HG03097 (cell line): ENCODE measurements around the gene SERPINA10.

Experiments
- ATAC-seq: cut with Tn5 transposase; IDR thresholded peaks from one replicate; pipeline ENCODE4 v1.9.1; 2021; ENCODE audit not compliant: unreplicated experiment, low FRiP score

The SERPINA10 gene, protein sequence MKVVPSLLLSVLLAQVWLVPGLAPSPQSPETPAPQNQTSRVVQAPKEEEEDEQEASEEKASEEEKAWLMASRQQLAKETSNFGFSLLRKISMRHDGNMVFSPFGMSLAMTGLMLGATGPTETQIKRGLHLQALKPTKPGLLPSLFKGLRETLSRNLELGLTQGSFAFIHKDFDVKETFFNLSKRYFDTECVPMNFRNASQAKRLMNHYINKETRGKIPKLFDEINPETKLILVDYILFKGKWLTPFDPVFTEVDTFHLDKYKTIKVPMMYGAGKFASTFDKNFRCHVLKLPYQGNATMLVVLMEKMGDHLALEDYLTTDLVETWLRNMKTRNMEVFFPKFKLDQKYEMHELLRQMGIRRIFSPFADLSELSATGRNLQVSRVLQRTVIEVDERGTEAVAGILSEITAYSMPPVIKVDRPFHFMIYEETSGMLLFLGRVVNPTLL

GRCh38 chr14:94292872-94293577, at the start of gene SERPINA10:
Gene SERPINA10, minus strand, starts transcription at chr14:94293268. Its CDS starts 2,675 bp downstream, at chr14:94290593.
- no peak for ATAC-seq

- no peak for ATAC-seq
Measured at GRCh38 chr14:94342334-94342934, 49.4 kb upstream of the SERPINA10 start.

- no peak for ATAC-seq
Measured at GRCh38 chr14:94341656-94342333, 48.7 kb upstream of the SERPINA10 start.

DNA sequence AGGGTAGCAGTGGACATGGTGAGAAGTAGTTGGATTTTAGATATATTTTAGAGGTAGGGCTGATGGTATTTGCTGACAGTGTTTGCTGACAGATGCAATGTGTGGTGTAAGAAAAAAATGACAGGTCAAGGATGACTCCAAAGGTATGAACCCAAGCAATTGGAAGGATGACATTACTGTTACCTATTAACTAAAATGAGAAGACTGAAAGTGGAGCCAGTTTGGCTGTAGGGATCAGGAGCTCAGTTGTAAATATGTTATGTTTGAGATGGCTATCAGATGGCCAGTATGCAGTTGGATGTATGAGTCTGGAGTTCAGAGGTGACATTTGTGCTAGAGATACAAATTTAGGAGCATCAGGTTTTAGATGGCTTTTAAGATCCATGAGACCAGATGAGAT, 47.5 kb upstream of the SERPINA10 start:
- ATAC-seq: no peak

GRCh38 chr14:94338023-94338422, 45.0 kb upstream of the SERPINA10 start:
- no peak for ATAC-seq

GRCh38 chr14:94337274-94337673, 44.2 kb upstream of the SERPINA10 start:
- no peak for ATAC-seq

DNA sequence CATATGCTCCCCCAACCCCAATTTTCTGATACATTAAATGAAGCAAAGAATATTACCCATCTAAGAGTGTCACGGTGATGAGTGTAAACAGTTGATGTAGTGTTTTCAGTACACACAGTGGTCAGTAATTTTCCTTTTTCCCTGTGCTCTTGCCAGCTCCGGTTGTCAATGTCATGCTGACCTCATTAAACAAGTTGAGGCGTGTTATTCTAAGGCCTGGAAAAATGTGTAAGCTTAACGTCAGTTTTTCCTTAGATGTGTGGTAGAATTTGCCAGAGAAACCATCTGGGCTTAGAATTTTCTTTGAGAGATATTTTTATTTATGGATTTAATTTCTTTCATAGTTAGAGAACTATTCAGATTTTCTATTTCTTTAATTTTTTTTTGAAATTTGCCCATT, 41.8 kb upstream of the SERPINA10 start:
- no peak for ATAC-seq

DNA sequence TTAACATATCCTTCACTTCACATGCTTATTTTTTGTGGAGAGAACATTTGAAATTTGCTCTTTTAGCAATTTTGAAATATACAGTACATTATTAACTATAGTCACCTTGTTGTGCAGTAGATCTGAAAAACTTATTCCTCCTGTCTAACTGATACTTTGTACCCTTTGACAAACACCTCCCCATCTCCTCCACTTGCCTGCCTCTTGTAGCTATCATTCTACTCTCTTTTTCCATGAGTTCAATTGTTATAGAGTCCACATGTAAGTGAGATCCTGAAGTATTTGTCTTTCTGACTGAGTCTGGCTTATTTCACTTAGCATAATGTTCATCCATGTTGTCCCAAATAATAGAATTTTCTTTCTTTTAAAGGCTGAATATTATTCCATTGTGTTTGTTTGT, 39.5 kb upstream of the SERPINA10 start:
- ATAC-seq: no peak

GRCh38 chr14:94332063-94332583, 39.1 kb upstream of the SERPINA10 start:
- ATAC-seq: no peak

DNA sequence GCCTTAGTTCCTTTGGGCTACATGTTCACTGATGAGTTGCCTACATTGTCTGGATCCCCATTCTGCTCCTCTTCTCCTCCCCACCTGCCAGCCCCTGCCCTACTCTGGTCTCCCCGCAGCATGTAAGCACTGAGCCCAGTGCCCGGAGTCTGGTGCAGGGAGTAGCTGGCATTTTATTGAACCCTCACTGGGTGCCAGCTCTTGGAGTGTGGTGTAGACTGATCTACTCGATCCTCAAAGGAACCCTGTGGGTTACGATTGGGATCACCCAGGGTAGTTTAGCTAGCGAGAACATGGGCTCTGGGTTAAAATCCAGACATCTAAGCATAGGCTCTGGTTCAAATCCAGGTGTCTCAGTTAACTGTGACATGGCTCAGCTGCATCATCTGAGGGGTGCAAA, 38.4 kb upstream of the SERPINA10 start:
- no peak for ATAC-seq

- ATAC-seq: no peak
Measured at GRCh38 chr14:94330857-94331256, 37.8 kb upstream of the SERPINA10 start.

DNA sequence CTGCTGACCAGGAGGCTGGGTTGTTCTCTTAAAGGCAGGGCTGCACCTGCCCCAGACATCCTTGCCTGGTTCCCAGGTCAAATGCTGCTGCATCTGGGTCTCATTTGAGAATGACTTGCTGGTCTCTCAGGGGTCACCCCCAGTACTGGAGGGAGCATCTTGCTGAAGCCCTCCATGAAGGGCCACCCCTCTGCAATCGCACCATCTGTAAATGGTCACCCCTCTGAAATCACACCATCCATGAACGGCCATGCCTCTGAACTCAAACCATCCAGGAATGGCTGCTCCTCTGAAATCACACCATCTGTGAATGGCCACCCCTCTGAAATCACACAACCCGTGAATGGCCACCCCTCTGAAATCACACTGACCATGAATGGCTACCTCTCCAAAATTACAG, 37.4 kb upstream of the SERPINA10 start:
- ATAC-seq: no peak

GRCh38 chr14:94329857-94330256, 36.8 kb upstream of the SERPINA10 start:
- ATAC-seq: no peak

DNA sequence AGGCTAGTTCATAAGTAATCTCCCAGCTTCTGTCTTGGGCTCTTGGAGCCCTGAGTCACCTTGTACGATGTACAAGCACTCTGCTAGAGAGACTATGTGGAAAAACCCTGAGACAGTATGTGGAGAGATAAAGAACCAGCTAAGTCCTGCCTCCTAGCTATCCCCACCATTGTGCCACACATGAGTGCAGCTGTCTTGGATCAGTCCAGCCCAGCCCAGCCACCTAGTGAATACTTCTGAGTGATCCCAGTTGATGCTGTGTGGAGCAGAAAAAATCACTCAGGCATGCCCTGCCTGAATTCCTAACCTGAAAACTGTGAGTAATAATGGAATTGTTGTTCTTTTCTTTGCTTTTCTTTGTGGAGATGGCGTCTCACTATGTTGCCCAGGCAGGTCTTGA, 35.1 kb upstream of the SERPINA10 start:
- ATAC-seq: no peak

DNA sequence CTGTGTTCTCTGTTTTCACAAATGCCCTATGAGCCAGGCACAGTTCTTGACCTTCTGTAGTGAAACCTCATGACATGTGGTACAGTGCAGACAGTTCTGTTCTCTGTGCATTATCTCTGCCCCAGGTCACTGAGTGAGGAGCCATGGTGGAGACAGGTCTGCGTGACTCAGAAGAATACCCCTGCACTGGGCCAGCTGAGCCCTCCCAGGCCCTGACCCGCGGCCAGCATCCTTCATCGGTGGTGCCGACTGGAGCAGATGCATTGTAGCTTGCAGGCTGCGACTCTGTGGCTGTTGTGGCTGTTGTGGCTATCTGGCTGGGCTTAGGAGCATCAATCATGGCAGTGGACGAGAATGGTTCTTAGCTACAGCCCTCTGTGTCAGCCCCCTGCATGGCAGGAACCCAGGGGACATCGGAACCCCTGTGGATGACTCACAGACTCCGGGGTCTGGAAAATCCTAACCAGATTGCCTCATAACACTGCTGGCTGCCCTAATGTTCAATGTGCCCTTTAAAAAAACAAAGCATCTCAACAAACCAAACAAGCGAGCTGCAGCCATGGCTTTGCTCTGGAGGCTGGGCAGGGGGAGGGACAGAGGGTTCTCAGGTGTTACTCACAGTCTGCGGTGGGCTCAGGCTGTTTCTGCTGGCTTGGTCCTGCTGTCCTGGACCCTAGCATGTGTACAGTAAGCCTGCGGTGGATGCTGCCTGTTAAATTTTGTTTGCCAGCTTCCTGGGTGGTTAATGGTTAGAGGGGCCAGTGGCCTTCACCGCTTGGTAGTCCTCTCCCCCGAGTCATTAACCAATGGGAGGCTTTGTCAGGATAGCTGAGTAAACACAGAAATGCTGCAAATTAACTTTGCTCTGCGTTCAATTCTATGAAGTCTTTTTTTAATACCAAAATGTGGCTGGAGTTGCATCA, 29.8 kb upstream of the SERPINA10 start, which contains the start of gene SERPINA6:
TSS of gene SERPINA6 (minus strand) at position 689 of the 923 bp plus-strand sequence. CDS start 8,688 bp downstream, outside the sequence.
- ATAC-seq: no peak

- ATAC-seq: no peak
Measured at GRCh38 chr14:94321421-94322271, 28.6 kb upstream of the SERPINA10 start.

GRCh38 chr14:94320243-94320642, 27.2 kb upstream of the SERPINA10 start:
- no peak for ATAC-seq

GRCh38 chr14:94317259-94317658, 24.2 kb upstream of the SERPINA10 start:
- ATAC-seq: no peak

GRCh38 chr14:94316692-94317091, 23.6 kb upstream of the SERPINA10 start:
- no peak for ATAC-seq
